Stomach (tissue), 4 donors: ENCODE results near the gene ZMYND12.

Experiments
- CTCF ChIP-seq, 7 experiments: fragments of 450-650 bp in 4 of 7; fragments of 200-600 bp in 3 of 7; sonication (generic) in 3 of 7; IDR thresholded peaks; one replicate each; pipeline ENCODE4 v1.5.1; 2016 to 2019; ENCODE audit warnings: antibody characterized with exemption in 7 of 7, control low read depth in 2 of 7, mild to moderate bottlenecking in 1 of 7
- POLR2AphosphoS5 ChIP-seq, 3 donors: sonication (generic); formaldehyde crosslinking; IDR thresholded peaks; one replicate each; pipeline ENCODE4 v1.6.1; 2016; ENCODE audit warnings: antibody characterized with exemption in 3 of 3

DNA sequence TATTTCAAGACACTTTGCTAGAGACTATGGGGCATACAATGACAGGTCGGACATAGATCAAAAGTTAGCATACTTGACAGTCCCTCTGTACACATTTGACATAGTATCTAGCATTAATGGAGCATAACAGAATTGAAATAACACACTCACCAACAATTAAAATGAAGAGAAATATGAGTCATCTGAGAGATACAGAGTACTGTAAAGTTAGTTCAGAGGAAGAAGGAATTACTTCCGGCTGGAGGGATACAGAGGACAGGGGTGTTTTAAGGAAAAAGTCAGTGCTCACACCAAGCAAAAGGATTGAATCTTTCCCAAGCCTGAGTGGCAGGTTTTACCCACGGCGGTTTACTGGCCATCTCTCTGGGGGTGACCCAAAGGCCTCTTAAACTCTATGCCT, 2.4 kb downstream of the ZMYND12 start:
- no peak for TF ChIP-seq CTCF (IDR thresholded peaks at IDR 0.05)
- TF ChIP-seq POLR2AphosphoS5 (IDR thresholded peaks at IDR 0.05), result no peak
